Measurements from ENCODE around the gene SLC35D3.

DNA sequence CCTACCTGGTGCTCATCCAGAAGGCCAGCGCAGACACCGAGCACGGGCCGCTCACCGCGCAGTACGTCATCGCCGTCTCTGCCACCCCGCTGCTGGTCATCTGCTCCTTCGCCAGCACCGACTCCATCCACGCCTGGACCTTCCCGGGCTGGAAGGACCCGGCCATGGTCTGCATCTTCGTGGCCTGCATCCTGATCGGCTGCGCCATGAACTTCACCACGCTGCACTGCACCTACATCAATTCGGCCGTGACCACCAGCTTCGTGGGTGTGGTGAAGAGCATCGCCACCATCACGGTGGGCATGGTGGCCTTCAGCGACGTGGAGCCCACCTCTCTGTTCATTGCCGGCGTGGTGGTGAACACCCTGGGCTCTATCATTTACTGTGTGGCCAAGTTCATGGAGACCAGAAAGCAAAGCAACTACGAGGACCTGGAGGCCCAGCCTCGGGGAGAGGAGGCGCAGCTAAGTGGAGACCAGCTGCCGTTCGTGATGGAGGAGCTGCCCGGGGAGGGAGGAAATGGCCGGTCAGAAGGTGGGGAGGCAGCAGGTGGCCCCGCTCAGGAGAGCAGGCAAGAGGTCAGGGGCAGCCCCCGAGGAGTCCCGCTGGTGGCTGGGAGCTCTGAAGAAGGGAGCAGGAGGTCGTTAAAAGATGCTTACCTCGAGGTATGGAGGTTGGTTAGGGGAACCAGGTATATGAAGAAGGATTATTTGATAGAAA lies 2.0 kb downstream of the SLC35D3 start:
- no peak for TF ChIP-seq ZBED1 (IDR thresholded peaks at IDR 0.05; ENCODE audit: borderline replicate concordance)
- TF ChIP-seq TBL1XR1 (IDR thresholded peaks at IDR 0.05; ENCODE audit: low read depth, low read length) = no peak
- no peak for TF ChIP-seq BACH1 (IDR thresholded peaks at IDR 0.05; ENCODE audit: borderline replicate concordance)
- TF ChIP-seq ZNF24 (IDR thresholded peaks at IDR 0.05) = no peak
- no peak for TF ChIP-seq CTCF (IDR thresholded peaks at IDR 0.05 in 2 of 3, conservative IDR thresholded peaks at IDR 0.05 in 1 of 3; ENCODE audit: control insufficient read depth in 2 of 3, extremely low read depth in 1 of 3, insufficient read depth in 1 of 3, low read depth in 3 of 3, low read length in 3 of 3)
- TF ChIP-seq JUND (IDR thresholded peaks at IDR 0.05; ENCODE audit: low read depth, low read length) = no peak
- TF ChIP-seq, protein P1, sequence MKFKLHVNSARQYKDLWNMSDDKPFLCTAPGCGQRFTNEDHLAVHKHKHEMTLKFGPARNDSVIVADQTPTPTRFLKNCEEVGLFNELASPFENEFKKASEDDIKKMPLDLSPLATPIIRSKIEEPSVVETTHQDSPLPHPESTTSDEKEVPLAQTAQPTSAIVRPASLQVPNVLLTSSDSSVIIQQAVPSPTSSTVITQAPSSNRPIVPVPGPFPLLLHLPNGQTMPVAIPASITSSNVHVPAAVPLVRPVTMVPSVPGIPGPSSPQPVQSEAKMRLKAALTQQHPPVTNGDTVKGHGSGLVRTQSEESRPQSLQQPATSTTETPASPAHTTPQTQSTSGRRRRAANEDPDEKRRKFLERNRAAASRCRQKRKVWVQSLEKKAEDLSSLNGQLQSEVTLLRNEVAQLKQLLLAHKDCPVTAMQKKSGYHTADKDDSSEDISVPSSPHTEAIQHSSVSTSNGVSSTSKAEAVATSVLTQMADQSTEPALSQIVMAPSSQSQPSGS (IDR thresholded peaks at IDR 0.05; ENCODE audit: low read length) = no peak

Measured in GM12878 (cell line).